ENCODE measurements around the gene TIMM17B.

DNA sequence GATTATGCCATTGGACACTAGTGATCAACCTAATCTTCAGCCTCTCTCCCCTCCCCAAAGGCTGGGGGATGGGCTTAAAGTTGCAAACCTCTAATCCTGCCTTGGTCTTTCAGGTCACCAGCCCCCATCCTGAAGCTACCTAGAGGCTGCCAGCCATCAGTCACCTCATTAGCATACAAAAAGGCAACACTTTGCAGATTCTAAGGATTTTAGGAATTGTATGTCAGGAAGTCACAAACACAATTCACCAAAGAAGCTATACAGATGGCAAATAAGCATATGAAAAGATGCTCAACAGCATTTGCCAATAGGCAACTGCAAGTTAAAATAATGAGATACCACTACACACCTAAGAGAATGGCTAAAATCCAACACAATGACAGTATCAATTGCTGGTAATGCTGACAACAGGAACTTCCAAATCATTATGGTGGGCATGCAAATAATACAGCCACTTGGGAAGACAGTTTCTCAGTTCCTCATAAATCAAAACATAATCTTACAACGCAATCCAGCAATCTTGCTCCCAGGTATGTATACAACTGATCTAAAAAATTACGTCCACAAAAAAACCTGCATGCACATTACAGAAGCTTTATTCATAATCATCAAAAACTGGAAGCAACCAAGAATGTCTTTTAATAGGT lies 30.3 kb upstream of the TIMM17B start:
- TF ChIP-seq EZH2 (IDR thresholded peaks at IDR 0.05; ENCODE audit: insufficient read depth, low read length): no peak
- TF ChIP-seq, protein P1, sequence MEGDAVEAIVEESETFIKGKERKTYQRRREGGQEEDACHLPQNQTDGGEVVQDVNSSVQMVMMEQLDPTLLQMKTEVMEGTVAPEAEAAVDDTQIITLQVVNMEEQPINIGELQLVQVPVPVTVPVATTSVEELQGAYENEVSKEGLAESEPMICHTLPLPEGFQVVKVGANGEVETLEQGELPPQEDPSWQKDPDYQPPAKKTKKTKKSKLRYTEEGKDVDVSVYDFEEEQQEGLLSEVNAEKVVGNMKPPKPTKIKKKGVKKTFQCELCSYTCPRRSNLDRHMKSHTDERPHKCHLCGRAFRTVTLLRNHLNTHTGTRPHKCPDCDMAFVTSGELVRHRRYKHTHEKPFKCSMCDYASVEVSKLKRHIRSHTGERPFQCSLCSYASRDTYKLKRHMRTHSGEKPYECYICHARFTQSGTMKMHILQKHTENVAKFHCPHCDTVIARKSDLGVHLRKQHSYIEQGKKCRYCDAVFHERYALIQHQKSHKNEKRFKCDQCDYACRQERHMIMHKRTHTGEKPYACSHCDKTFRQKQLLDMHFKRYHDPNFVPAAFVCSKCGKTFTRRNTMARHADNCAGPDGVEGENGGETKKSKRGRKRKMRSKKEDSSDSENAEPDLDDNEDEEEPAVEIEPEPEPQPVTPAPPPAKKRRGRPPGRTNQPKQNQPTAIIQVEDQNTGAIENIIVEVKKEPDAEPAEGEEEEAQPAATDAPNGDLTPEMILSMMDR (IDR thresholded peaks at IDR 0.05; ENCODE audit: insufficient read depth, low read depth, low read length): no peak
